ENCODE data around the gene TAS2R3.

- TF ChIP-seq CTCF (IDR thresholded peaks at IDR 0.05) = peak; percentile 58 to 99 (median 84)
- peak in 3 of 4 donors; percentile 23 to 59 (median 29) for TF ChIP-seq POLR2A (IDR thresholded peaks at IDR 0.05)
Observed at GRCh38 chr7:141737836-141738591, 25.9 kb upstream of the TAS2R3 start, which contains the start of gene SSBP1.
